HPDE6-E6E7 (cell line): ENCODE data around the gene ZG16B.

Experiments
- DNase-seq: peaks from one replicate; pipeline ENCODE4 v3.0.0; 2011; ENCODE audit warnings: missing footprints; ENCODE audit errors: extremely low spot score

The ZG16B gene

DNA sequence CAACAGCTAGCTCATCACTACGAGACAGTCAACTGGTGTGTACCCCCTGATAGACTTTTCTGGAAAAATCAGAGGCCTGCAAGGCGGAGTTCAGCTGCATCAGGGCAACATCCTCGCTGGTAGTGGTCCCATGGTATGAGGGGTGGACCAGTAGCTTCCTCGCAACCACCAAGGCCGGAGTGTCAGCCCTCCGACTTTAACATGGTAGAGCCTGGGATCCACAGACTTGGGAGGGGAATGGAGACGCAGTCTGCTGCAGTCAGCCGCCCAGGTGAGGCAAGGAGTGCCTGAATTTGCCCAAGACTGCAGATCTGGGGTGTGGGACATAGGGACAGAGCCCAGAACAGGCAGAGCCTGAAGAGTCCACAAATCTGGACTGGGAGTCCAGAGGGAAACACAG is 13.4 kb downstream of the ZG16B start:
- DNase-seq, result no peak

DNA sequence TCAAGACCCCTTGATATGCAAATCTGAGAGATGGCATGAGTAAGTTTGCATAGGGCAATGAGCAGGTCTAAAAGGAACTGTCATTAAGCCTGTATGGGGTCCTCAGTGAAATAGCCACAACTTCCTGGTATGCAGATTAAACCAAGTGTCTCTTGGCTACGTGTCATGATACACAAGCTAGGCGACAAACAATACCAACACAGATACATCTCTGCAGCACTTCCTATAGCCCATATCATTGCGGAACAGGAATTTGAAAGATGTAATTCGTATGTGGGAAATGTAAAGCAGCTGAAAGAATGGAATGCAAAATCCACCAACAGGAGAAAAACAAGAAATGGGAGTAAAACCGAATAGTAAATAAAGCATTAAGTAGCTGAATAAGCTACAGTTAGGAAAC is 15.0 kb downstream of the ZG16B start:
- DNase-seq, result no peak

DNA sequence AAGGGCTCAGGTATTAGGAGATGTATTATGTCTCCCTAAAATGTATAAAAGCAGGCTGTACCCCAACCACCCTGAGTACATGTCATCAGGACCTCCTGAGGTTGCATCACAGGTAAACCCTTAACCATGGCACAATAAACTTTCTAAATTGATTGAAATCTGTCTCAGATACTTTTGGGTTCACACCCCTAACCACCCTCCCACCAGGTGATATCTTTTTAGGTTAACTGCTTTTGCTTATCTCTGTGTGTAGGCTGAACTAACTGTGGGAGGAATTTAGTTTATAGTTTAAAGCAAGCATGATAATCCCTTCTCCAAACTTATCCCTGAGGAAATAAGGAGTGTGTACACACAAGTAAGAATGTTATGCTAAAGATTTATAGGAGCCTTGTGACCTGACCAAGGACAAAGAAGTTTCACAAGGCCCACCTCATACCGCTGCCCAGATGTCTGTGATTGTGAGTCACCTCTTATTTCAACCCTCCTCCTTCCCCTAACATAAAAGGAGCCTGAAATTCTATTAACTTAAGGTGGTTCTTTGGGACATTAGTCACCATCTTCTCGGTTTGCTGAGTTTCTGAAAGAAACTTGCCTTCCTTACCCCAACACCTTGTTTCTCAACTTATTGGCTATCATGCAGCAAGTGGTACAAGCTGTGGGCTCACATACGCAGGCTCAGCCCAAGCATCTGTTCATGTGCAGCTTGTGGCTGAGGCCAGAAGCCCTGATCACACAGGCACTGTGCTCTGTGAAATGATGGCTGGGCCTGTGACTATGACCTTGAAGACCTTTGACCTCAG is 16.6 kb downstream of the ZG16B start:
- no peak for DNase-seq

DNA sequence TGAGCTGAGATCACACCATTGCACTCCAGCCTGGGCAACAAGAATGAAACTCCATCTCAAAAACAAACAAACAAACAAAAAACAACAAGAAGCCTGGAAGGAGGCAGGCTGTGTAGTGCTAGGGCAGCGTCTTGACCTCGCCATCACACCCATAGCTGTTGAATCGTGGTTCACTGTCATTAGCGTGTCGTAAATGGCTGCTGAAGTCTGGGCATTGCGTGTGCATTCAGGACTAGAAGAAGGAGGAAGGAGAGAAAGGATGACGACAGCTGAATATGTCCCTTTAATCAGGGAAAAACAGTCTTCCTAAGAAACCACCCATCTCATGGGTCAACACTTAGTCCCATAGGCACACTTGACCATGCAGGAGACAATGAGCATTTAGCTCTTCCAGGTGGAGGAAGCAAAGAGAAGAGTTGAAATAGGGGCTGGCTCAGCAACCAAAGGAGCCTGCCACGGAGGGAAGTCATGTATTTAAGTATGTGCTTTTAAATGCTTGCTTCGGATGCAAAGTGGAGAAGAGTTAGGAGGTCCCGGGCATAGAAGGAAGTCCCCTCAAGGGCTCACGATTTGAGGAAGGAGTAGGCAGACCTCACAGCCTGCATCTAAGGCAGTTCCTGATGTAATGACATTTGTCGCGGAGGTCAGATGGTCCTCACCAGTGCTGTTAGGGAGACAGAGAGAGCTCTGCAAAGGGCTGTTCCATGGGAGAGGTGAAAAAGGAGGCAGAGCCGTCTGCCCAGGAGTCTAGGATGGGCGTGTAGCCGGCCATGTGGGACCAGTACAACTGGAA is 19.0 kb downstream of the ZG16B start:
- DNase-seq, result no peak

DNA sequence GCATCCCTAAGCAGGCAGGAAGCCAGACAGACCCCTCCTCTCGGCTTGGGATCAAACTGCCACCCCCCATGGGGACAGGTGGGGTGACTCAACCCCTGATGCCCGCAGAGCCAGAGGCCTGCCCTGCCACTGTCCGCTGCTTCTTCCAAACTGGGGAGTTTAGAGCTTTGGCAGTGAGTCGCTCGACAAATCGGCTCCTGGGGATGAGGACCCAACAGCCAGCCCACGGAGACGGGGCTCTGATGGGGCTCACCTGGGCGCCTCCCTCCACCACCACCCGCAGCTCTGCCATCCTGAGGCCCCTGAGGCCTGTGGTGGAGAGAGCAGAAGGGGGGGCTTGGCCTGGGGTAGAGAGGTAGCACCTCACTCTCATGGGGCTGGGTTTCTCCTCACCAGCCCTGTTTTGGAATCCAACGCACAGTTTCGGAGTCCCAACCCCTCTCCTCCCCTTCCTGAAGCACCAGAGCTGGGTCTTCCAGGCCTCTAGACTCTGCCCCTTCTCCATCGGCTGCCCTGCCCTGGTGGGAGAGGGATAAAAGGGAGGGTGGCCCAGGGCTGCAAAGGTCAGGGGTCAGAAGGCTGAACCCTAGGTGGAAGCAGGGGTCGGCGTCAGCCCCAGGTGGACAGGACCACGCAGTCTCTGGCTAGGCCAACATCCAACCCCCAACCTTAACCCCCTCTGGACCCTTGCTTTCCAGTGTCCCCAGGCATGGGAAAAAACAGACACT is 22.1 kb downstream of the ZG16B start:
- DNase-seq, result no peak

DNA sequence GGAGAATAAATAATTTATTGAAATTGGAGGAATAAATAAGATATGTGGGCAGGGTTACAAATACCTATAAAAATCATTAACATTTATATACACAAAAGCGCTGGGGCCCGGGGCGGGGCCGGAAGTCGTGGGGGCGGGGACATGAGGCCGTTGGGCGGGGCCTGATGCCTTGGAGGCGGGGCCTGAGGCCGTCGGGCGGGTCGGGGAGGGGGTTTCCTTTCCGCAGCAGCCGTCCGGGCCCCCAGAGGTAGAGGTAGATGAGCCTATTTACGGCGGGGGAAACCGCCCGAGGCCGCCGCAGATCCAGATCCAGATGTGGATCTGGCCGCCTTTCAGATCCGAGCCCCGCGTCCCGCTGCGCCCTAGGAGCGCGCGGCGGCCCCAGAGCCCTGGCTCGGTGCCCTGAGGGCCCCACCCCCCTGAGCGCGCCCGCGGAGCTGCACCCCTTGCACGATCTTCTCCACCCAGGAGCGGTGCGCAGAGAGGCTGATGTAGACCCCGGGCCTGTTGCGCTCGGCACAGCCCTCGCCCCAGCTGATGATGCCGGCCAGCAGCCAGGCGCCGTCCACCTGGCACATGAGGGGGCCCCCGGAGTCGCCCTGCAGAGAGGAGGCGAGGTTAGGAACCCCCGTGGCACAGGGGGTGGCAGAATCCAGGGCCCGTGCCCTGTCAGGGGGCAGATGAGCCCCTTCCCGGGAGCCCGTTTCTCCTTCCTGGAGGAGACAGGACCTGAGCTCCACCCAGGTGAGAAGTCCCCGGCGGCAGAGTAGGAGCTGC is 22.8 kb downstream of the ZG16B start:
- no peak for DNase-seq

DNA sequence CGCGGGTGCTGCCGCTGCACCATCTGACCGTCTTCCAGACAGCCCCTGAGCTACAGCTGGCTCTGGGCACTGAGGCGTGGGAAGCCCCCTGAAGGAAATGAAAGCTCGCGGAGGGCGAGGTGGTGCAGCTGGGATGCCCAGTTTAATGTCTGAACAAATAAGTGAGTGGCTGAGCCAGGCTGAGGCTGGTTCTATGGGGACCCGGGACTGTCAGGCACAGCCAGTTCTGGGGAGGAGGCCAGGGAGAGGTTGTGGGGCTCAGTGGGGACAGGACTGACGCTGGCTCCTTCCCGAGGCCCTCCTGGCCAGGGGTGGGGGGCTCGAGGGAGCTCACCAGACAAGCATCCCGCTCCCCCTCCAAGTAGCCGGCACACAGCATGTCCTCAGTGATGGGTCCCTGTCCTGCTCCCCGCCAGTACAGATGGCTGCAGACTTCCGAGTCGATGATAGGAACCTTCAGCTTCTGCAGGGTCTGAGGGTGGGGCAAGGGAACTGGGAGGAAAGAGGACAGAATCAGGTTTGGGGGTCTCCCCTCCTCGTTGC is 23.5 kb downstream of the ZG16B start:
- no peak for DNase-seq

DNA sequence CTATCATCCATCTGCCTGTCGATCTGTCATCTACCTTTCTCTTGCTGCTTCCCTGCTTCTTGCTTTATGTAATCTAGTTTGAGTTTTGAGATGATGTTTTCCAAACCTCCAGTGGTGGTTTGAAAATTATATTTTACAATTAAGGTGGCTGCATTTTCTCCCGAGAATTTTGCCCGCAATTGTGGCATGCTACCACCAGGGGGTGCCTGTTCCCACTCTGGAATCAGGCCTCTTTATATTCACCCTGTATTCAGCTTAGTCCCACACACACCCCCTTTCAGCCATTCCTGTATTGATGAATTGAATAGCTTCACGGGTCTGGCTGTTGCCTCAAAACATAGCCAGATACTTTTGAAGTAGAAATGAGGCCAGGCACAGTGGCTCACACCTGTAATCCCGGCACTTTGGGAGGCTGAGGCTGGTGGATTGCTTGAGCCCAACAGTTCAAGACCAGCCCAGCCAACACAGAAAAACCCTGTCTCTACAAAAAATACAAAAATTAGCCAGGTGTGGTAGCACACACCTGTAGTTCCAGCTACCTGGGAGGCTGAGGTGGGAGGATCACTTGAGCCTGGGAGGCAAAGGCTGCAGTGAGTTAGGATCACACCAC is 24.7 kb downstream of the ZG16B start:
- DNase-seq, result no peak

DNA sequence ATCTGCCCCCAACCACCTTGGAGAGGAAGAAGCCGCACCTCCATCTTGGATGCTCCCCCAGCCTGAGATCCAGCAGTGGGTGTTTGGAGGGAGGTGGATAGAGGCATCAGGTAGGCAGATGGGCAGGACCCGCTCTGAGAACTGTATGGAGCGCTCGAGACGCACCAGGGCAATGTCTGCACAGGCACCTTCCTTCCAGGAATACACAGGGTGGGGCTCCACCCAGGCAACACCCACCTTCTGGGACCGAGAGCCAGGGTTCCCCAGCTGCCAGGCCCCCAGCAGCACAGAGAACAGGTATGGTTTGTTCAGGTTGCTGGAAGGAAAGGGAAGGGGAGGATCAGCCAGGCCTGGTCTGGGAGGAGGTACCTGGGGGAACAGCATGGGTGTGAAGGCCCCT is 25.4 kb downstream of the ZG16B start:
- no peak for DNase-seq

DNA sequence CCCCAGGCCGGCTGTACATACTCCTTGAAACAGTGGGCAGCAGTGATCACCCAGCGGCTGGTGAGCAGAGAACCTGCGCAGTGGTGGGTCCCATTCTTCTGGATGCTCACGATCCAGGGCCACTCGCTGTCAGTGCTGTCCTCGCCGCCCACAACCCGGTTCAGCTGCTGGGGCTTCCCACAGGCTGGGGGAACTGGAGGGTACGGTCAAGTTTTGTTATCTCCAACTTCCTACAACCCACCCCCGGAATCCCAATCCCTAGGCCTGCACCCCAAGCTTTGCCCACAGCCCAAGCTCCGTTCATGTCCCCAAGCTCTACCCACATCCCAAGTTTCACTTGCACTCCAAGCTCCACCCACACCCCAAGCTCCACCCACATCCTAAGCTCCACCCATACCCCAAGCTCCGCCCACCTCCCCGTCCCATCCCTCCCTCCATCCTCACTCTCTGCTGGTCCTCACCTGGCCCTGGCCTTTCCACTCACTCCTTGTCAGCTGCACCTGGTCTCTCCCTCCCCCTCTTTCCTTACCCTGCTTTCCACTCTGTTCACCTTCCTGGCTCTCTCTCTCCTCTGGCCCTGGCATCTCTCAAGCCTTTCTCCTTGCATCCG is 26.1 kb downstream of the ZG16B start:
- DNase-seq, result no peak

DNA sequence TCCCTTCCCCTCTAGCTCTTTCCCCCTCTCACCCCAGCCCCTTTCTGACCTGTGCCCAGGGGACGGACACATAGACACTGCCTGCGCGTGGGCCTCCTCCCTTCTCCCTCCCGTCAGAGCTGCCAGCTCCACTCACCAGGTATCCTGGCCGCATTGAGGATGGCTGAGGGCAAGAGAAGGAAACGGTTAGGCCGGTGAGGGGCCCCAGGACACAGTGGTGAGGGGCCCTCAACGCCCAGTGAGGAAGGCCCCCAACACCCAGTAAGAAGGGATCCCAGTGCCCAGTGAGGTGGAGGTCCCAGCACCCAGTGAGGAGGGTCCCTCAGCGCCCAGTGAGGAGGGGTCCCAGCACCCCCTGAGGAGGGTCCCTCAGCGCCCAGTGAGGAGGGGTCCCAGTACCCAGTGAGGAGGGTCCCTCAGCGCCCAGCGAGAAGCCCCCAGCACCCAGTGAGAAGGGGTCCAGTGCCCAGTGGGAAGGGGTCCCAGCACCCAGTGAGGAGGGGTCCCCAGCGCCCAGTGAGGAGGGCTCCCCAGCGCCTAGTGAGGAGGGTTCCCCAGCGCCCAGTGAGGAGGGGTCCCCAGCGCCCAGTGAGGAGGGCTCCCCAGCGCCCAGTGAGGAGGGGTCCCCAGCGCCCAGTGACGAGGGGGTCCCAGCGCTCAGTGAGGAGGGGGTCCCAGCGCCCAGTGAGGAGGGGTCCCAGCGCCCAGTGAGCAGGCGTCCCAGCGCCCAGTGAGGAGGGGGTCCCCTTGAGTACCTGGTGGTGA is 26.8 kb downstream of the ZG16B start:
- DNase-seq, result no peak

DNA sequence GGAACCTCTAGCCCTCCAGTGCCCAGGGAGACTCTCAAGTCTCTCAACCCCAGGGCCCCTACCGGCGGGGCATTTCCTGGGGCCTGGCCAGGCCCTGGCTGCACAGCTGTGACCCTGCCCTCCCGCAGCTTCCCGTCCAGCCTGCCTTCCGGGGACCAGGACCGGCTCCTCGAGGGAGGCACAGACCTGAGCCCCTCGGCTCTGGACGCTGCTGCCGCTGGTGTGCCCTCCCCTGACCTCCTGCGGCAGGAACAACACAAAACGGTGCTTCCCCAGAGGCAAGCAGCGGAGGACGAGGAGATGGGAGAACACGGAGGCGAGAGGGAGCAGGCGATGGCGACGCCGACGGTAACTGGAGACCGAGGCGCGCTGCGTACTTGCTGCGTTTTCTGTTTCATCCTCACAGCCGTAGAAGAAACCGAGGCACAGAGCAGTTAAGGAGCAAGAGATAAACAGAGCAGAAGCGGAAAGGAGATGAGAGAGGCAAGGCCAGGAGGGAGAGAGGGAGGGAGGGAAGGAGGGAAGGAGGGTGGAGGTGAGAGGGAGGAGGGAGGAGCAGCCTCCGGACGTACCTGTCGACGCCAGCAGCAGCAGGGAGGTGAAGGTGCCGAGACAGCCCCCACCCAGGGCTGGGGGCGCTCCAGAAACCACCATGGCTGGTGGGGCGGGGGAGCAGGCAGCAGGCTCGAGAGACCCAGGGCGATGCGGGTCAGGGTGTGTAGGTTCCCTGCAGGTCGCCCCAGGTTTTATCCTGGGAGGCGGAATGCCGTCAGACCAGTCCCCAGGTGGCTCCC is 27.5 kb downstream of the ZG16B start, which contains the start of gene PRSS22:
PRSS22 (minus strand) TSS at position 720 of the 794 bp plus-strand sequence; CDS start at position 654, 66 bp downstream.
- DNase-seq, result peak; percentile 68

DNA sequence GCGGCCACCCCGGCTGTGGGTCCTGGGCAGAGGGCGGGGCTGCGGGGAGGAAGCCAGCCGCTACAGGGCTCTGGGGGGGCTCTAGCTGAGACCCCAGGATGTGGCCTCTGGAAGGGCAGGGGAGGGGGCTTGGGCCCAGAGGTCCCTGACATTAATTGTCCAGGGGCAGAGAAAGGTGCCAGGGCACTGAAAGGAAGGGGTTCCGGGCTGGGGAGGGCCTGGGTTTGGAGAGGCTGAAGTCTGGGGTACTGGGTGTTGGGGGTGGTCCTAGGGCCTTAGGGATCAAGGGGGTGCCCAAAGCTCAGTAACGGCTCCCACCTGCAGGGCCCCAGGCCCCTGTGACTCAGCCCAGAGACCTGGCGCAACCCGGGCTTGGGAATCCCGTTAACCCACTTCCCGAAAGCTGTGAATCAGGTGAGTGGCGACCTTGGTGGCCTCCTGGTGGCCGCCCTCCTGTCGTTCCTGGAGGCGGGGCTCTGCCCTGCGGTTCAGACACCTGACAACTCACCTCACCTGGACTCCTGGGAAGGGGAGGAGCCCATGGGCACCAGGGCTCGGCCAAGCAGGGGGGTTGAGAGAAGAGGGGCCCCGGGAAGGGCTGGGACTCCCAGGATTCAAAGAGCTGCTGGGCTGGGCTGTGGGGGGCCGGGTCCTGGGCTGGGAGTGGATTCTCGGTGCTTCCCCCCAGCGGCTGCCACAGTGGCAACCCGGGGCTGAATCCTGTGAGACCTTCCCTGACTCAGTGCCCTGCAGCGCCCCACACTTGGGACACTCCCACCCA is 28.3 kb downstream of the ZG16B start:
- DNase-seq, result peak; percentile 70

DNA sequence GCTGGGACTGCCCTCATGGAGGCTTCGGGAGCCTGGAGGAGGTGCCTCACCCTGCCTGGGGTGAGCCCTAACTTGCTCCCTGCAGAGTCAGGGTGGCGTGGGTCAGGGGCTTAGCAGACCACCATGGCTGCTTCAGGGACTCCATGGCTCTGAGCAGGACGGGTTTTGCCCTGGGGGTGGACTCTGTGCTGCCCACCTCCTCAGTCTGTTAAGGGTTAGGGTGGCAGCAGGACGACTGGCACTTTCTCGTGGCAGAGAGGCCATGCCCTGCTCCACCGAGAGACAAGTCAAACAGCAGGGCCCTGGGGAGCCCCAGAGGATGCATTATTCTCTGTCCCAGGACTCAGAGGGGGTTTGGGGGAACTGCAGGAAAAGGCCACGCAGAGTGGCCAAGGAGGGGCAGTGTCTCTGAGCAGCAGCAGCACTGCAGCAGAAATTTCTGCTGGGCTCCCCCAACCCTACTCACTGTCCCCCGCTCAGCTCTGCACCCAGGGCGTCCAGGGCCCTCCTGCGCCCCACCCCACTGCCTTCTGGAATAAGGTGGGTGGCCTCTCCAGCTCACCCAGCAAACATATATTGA is 29.7 kb downstream of the ZG16B start:
- DNase-seq, result no peak

DNA sequence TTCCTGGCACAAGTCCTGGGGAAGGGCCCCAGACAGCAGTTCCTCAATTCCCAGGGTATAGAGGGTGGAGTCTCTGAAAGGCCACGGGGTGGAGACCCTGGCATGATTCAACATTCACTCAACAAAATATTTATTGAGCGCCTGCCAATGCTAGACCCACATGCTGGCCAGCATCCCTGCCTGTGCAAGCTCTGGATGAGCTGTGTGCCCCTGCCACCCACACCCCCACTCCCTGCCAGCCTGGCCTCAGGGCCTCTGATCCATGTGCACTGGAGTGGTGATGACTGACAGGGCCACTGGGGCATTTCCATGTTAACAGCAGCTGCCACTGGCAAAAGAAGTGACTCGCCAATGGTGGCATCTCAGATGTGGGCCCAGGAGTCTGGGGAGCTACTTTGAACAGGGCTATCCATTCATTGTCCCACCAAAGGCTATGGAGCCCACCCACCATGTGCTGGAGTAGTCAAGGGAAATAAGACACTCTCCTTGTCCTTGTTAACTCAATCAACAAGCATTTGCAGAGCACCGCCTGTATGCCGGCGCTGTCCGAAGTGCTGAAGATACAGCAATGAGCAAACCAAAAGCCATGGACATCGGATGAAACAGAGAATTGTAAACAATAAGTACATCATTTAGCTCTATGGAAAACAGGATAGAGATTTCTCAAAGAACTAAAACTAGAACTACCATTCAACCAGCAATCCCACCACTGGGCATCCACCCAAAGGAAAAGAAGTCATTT is 30.9 kb downstream of the ZG16B start:
- no peak for DNase-seq

DNA sequence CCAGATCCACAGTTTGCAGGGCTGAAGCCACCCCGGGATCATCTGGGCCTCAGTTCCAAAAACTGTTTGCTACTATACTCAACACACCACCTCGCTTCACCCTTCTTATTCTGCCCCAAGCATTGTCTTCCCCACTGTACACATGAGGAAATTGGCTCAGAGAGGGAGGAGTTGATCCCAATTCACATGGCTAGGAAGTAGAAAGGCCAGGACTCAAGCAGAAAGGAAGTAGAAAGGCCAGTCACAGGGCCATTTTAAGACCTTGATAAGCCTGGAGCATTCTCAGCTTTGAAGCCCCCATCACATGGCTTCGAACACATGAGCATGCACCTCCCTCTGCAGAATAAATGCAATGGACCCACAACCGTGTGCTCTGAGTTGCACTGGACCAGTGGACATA is 35.5 kb downstream of the ZG16B start:
- DNase-seq, result no peak

DNA sequence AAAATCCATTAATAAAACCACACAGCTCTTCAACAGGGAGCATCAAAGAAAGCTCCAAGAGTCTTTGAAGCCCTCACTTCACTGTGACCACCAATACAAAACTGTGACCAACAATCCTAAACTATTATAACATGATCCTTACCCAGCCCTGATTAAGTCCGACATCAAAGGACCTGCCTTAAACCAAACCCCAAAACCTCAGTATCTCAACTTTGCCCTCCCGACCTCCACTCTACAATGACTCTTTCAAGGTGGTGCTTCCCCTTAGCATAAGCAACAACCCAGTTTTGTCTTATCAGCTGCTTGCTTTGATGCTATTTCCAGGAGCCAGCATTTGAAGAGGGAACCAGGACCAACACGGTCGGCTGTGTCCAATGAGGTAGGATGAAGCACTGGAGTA is 36.3 kb downstream of the ZG16B start:
- no peak for DNase-seq
